PC-3 (cell line): ENCODE measurements around the gene USP25. TPM values are rescaled to one million over a fixed set of nuclear protein-coding genes. Genes with fewer than 3 reads are reported as not detected.

Source experiments
- ATAC-seq: fragments of 200-7000 bp; cut with Tn5 transposase; 2 replicates; pipeline ENCODE4 v1.9.1; 2020; ENCODE audit warnings: mild to moderate bottlenecking, moderate library complexity
- BruUV-seq: library from RNA; stranded (reverse); fragments of 400-500 nt; replicated peaks from 2 replicates; lab custom pipeline; 2021; lab: Mats Ljungman, UMichigan
- CTCF ChIA-PET: fragments of 300-600 bp; sonication (Branson Sonifier 250); formaldehyde crosslinking; loops from one replicate; lab custom pipeline; 2022; ENCODE audit warnings: antibody characterized with exemption; lab: Charles Lee
- POLR2A ChIA-PET: fragments of 300-600 bp; sonication (Branson Sonifier 250); formaldehyde crosslinking; loops from one replicate; lab custom pipeline; 2022; ENCODE audit warnings: antibody characterized with exemption; ENCODE audit not compliant: unreplicated experiment; lab: Charles Lee
- DNase-seq: peaks from one replicate; pipeline ENCODE4 v3.0.0-alpha.2; 2015
- H2AFZ ChIP-seq: fragments of 300-600 bp; sonication (generic); 2 replicates; pipeline ENCODE4 v1.6.0; 2016; ENCODE audit warnings: antibody characterized with exemption, low read length
- H3F3A ChIP-seq: fragments of 300-600 bp; sonication (generic); one replicate; pipeline ENCODE4 v1.6.0; 2017; ENCODE audit warnings: antibody characterized with exemption, low read length, control low read depth, mild to moderate bottlenecking; ENCODE audit not compliant: unreplicated experiment
- H3K27ac ChIP-seq: fragments of 300-600 bp; sonication (generic); 2 replicates; pipeline ENCODE4 v1.5.1; 2016; ENCODE audit warnings: mild to moderate bottlenecking, low read length
- H3K27me3 ChIP-seq: fragments of 300-600 bp; sonication (generic); 2 replicates; pipeline ENCODE4 v1.6.1; 2016; ENCODE audit warnings: low read length, mixed read lengths
- H3K36me3 ChIP-seq: fragments of 300-600 bp; sonication (generic); 2 replicates; pipeline ENCODE4 v1.6.1; 2016; ENCODE audit warnings: low read depth, mixed run types, low read length, mixed read lengths
- H3K4me1 ChIP-seq: fragments of 300-600 bp; sonication (generic); 2 replicates; pipeline ENCODE4 v1.5.1; 2016; ENCODE audit warnings: low read length; ENCODE audit not compliant: insufficient read depth
- H3K4me2 ChIP-seq: fragments of 300-600 bp; sonication (generic); 2 replicates; pipeline ENCODE4 v1.6.0; 2016; ENCODE audit warnings: low read length
- H3K4me3 ChIP-seq: fragments of 300-600 bp; sonication (generic); 2 replicates; pipeline ENCODE4 v1.5.1; 2016; ENCODE audit warnings: mild to moderate bottlenecking, low read length, mixed read lengths
- H3K79me2 ChIP-seq: fragments of 300-600 bp; sonication (generic); 2 replicates; pipeline ENCODE4 v1.6.1; 2017; ENCODE audit warnings: low read length, mixed read lengths
- H3K9ac ChIP-seq: fragments of 300-600 bp; sonication (generic); 2 replicates; pipeline ENCODE4 v1.6.0; 2016; ENCODE audit warnings: mild to moderate bottlenecking, low read length
- H3K9me2 ChIP-seq: fragments of 300-600 bp; sonication (generic); replicated peaks from 2 replicates; pipeline ENCODE4 v1.6.1; 2016; ENCODE audit warnings: mixed run types, low read length, mixed read lengths
- H3K9me3 ChIP-seq: fragments of 300-600 bp; sonication (generic); 2 replicates; pipeline ENCODE4 v1.6.1; 2016; ENCODE audit warnings: low read length, mixed read lengths
- H4K20me1 ChIP-seq: fragments of 300-600 bp; sonication (generic); 2 replicates; pipeline ENCODE4 v1.6.1; 2016; ENCODE audit warnings: low read length, mixed read lengths
- EZH2 ChIP-seq: fragments of 300-600 bp; sonication (generic); IDR thresholded peaks from one replicate; pipeline ENCODE4 v1.6.1; 2017; ENCODE audit warnings: antibody characterized with exemption, mild to moderate bottlenecking, low read length; ENCODE audit not compliant: unreplicated experiment
- EZH2phosphoT487 ChIP-seq: fragments of 300-600 bp; sonication (generic); IDR thresholded peaks from 2 replicates; pipeline ENCODE4 v1.6.1; 2018; ENCODE audit warnings: mild to moderate bottlenecking, antibody characterized with exemption, low read length, borderline replicate concordance
- intact Hi-C: fragments of 100-400 bp; cut with micrococcal nuclease; formaldehyde crosslinking; loops from 2 replicates; pipeline ENCODE4 v1.9.0; 2023
- total RNA-seq: library from RNA; depleted of rRNA; stranded (reverse); fragments of >200 nt; gene quantifications from 2 replicates; pipeline ENCODE4 v1.2.3, GENCODE V29; 2014
- TF ChIP-seq, protein P1 (sequence below): fragments of 300-600 bp; sonication (generic); conservative IDR thresholded peaks from 2 replicates; pipeline ENCODE4 v1.5.1; 2017; ENCODE audit warnings: antibody characterized with exemption, low read depth, mild to moderate bottlenecking, low read length

Gene USP25
- total RNA-seq, 1 experiment from 2014 or later: 54.4 TPM

DNA sequence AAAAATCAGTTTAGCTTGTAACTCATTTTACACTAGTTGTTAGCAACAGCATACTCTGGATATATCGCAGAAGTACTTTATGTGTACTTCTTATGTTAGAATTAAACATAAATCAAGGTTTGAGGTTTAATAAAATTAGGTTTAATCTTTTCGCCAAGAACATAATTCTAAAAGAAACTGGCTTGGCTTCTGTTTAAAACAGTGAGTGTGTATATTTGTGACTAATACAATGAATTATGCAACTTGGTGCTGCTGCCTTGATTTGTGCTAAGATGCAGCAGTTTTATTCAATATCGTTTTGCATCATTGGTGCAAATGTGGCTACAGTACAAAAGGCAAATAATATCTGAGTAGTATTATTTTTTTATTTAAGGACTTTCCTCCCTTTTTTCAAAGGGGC, 44.8 kb downstream of the USP25 start:
- Histone ChIP-seq H4K20me1 (peaks cover 9% of the 10 kb centered on the region; the same call in 1 of the 2 replicates), H3K4me1 (peaks cover 22% of the 10 kb centered on the region), H3F3A (no peaks in the 10 kb centered on the region), H3K4me3 (no peak overlapping the region), H2AFZ (no peak overlapping the region), H3K79me2 (peaks cover 87% of the 10 kb centered on the region), H3K9me2 (no peaks in the 10 kb centered on the region), H3K27me3 (no peaks in the 10 kb centered on the region), H3K4me2 (peak overlapping the region; percentile 6; the same call in 1 of the 2 replicates), H3K9ac (no peak overlapping the region), H3K27ac (no peak overlapping the region), H3K36me3 (peaks cover 4% of the 10 kb centered on the region; the same call in 1 of the 2 replicates), H3K9me3 (no peaks in the 10 kb centered on the region)
- no TSS peak for BruUV-seq
- DNase-seq (peak; percentile 52), ATAC-seq (peak; percentile 21; the same call in 1 of the 2 replicates)
- intact Hi-C loops: loop anchor here (5.0 kb wide), 1 partner anchor 37 kb away; no protein-coding TSS in a partner anchor
- POLR2A ChIA-PET: interaction anchor here (0.5 to 0.6 kb wide), 2 partner anchors 52 to 349 kb away, joined by 3 to 7 read pairs; no protein-coding TSS in a partner anchor
- CTCF ChIA-PET: no interaction called here
- TF ChIP-seq, protein P1, sequence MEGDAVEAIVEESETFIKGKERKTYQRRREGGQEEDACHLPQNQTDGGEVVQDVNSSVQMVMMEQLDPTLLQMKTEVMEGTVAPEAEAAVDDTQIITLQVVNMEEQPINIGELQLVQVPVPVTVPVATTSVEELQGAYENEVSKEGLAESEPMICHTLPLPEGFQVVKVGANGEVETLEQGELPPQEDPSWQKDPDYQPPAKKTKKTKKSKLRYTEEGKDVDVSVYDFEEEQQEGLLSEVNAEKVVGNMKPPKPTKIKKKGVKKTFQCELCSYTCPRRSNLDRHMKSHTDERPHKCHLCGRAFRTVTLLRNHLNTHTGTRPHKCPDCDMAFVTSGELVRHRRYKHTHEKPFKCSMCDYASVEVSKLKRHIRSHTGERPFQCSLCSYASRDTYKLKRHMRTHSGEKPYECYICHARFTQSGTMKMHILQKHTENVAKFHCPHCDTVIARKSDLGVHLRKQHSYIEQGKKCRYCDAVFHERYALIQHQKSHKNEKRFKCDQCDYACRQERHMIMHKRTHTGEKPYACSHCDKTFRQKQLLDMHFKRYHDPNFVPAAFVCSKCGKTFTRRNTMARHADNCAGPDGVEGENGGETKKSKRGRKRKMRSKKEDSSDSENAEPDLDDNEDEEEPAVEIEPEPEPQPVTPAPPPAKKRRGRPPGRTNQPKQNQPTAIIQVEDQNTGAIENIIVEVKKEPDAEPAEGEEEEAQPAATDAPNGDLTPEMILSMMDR: no peak
- TF ChIP-seq EZH2 (no peak), EZH2phosphoT487 (no peak)

DNA sequence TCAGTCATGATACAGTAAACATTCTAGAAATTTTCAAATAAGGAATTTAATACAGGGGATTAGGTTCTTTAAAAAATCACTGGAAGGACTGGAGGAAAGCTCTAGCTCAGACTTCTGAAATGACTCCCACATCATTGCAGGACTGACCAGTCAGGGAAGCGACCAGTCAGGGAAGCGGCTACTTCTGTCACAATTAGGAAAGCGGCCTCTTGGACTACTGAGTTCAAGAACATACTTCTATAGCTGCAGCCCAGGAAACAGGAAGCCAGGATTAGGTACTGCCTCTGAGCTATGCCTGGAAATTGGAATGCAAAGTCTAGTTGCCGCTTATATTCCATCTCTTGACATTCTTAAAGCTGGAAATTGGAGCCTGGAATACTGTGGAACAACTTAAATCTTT, 45.5 kb downstream of the USP25 start:
- no TSS peak for BruUV-seq
- peaks cover 9% of the 10 kb centered on the region; the same call in 1 of the 2 replicates for H4K20me1 ChIP-seq
- H3K9me2 ChIP-seq: no peaks in the 10 kb centered on the region
- DNase-seq (no peak), ATAC-seq (peak; percentile 31)
- peaks cover 80% of the 10 kb centered on the region for H3K79me2 ChIP-seq
- ChIA-PET POLR2A (interaction anchor here (0.5 kb wide), 1 partner anchor 350 kb away, joined by 7 read pairs; no protein-coding TSS in a partner anchor), CTCF (no interaction called here)
- no peak overlapping the region for H3K9ac ChIP-seq
- H3K27ac ChIP-seq: no peak overlapping the region
- peaks cover 22% of the 10 kb centered on the region for H3K4me1 ChIP-seq
- no peak overlapping the region for H3K4me3 ChIP-seq
- H3K36me3 ChIP-seq: peaks cover 5% of the 10 kb centered on the region
- H3K9me3 ChIP-seq: no peaks in the 10 kb centered on the region
- no peak overlapping the region for H2AFZ ChIP-seq
- TF ChIP-seq EZH2 (no peak), EZH2phosphoT487 (no peak)
- TF ChIP-seq, protein P1: no peak
- no peaks in the 10 kb centered on the region for H3K27me3 ChIP-seq
- no peaks in the 10 kb centered on the region for H3F3A ChIP-seq
- intact Hi-C loops: no loop called here
- H3K4me2 ChIP-seq: no peak overlapping the region

DNA sequence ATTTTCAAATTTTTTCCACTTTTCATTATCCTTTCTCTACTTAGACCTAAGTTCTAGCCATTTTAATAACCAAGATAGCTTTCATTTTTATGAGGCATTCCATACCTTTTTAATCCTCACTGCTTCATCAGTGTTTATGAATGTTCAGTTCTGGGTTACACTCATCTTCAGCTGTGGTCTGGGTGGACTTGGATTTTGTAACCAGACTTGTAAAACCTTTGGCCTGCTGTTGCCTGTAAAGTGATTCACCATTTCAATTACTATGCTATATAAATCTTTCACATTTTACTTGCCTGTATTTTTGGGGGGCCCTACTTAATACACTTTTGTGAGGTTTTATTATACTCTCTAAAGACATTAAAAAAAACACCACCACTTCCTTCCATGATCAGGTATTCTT, 46.2 kb downstream of the USP25 start:
- TF ChIP-seq EZH2phosphoT487: no peak
- TF ChIP-seq, protein P1: no peak
- no peak for TF ChIP-seq EZH2
- H3K9me2 ChIP-seq: no peaks in the 10 kb centered on the region
- no peak overlapping the region for H3K4me3 ChIP-seq
- no peak overlapping the region for H3K9ac ChIP-seq
- peak; percentile 85 for ATAC-seq
- CTCF ChIA-PET: no interaction called here
- POLR2A ChIA-PET: no interaction called here
- no peaks in the 10 kb centered on the region for H3K27me3 ChIP-seq
- no peak overlapping the region for H3K27ac ChIP-seq
- DNase-seq: peak; percentile 78
- peaks cover 9% of the 10 kb centered on the region; the same call in 1 of the 2 replicates for H4K20me1 ChIP-seq
- peaks cover 80% of the 10 kb centered on the region for H3K79me2 ChIP-seq
- peak overlapping the region; percentile 26; the same call in 1 of the 2 replicates for H3K4me2 ChIP-seq
- H3K9me3 ChIP-seq: no peaks in the 10 kb centered on the region
- peaks cover 12% of the 10 kb centered on the region for H3K36me3 ChIP-seq
- no peak overlapping the region for H2AFZ ChIP-seq
- intact Hi-C loops: no loop called here
- no TSS peak for BruUV-seq
- no peaks in the 10 kb centered on the region for H3F3A ChIP-seq
- H3K4me1 ChIP-seq: peaks cover 22% of the 10 kb centered on the region
